Measurements from ENCODE around the gene CD22.

DNA sequence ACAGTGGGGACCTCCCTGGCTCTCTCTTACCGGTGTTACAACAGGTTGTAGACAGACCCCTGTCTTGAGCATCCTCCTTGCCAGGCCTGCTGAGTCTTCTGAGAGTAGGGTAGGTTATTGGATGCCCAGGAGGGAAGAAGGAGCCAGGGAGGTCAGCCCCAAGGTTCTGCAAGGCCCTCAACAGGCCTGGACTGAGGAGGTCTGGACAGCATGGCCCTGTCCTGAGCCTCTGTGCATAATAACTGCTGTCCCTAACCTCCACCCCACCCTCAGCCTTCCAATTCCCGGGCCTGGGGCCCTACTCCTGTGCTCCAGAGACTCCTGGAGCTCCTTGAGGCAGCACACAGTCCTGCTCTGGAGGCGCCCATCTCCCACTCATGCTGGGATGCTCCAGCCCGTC lies 336 bp downstream of the CD22 start:
- TF ChIP-seq, protein P1, sequence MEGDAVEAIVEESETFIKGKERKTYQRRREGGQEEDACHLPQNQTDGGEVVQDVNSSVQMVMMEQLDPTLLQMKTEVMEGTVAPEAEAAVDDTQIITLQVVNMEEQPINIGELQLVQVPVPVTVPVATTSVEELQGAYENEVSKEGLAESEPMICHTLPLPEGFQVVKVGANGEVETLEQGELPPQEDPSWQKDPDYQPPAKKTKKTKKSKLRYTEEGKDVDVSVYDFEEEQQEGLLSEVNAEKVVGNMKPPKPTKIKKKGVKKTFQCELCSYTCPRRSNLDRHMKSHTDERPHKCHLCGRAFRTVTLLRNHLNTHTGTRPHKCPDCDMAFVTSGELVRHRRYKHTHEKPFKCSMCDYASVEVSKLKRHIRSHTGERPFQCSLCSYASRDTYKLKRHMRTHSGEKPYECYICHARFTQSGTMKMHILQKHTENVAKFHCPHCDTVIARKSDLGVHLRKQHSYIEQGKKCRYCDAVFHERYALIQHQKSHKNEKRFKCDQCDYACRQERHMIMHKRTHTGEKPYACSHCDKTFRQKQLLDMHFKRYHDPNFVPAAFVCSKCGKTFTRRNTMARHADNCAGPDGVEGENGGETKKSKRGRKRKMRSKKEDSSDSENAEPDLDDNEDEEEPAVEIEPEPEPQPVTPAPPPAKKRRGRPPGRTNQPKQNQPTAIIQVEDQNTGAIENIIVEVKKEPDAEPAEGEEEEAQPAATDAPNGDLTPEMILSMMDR (IDR thresholded peaks at IDR 0.05) = no peak
- TF ChIP-seq POLR2A (IDR thresholded peaks at IDR 0.05) = no peak
- TF ChIP-seq EP300 (IDR thresholded peaks at IDR 0.05) = no peak
- no peak for TF ChIP-seq POLR2AphosphoS5 (IDR thresholded peaks at IDR 0.05)

All from upper lobe of left lung (tissue), 4 donors.